GM10266 (cell line): ENCODE data around the gene TMEM120A.

Experiments used
- DNase-seq: peaks from one replicate; pipeline ENCODE4 v3.0.0; 2012; ENCODE audit errors: extremely low spot score
- TF ChIP-seq, protein P1 (sequence below): IDR thresholded peaks from 2 replicates; pipeline ENCODE4 v1.5.1; 2012; ENCODE audit warnings: mild to moderate bottlenecking, low read depth; ENCODE audit not compliant: control insufficient read depth, insufficient read depth; ENCODE audit errors: missing control alignments

The TMEM120A gene

DNA sequence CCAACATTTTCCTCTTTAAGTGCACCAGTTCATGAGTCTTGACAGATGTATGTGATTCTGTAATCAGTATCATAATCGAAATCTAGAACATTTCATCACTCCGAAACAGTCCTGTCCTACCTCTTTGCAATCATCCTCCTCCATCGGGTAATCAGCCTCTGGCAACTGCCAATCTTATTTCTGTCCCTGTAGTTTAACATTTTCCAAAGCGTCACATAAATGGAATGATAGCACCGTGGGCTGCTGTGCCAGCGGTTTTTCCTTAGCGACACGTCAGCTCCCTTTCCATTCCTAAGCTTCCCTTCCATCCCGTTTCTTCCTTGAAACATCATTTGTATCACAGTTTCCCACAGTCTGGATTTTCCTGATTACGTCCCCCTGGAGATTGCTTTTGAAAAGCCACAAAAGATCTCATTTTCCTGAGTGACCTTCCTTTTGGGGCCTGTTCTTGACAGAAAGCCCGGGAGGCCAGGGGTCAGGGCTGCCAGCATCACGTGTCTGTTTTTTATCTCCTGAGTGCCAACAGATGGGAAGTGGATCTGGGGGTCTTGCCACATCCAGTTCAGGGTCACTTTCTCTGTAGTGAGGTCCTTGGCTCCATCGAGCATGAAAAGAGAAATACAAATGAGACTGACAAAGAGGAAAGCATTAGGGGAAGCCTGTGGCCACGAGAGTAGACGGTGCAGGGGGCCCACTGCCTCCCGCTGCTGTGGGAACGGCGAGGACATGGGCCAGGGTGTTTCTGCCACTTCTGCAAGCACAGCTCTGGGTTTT is 31.6 kb downstream of the TMEM120A start:
- no peak for DNase-seq
- TF ChIP-seq, protein P1, sequence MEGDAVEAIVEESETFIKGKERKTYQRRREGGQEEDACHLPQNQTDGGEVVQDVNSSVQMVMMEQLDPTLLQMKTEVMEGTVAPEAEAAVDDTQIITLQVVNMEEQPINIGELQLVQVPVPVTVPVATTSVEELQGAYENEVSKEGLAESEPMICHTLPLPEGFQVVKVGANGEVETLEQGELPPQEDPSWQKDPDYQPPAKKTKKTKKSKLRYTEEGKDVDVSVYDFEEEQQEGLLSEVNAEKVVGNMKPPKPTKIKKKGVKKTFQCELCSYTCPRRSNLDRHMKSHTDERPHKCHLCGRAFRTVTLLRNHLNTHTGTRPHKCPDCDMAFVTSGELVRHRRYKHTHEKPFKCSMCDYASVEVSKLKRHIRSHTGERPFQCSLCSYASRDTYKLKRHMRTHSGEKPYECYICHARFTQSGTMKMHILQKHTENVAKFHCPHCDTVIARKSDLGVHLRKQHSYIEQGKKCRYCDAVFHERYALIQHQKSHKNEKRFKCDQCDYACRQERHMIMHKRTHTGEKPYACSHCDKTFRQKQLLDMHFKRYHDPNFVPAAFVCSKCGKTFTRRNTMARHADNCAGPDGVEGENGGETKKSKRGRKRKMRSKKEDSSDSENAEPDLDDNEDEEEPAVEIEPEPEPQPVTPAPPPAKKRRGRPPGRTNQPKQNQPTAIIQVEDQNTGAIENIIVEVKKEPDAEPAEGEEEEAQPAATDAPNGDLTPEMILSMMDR: no peak

DNA sequence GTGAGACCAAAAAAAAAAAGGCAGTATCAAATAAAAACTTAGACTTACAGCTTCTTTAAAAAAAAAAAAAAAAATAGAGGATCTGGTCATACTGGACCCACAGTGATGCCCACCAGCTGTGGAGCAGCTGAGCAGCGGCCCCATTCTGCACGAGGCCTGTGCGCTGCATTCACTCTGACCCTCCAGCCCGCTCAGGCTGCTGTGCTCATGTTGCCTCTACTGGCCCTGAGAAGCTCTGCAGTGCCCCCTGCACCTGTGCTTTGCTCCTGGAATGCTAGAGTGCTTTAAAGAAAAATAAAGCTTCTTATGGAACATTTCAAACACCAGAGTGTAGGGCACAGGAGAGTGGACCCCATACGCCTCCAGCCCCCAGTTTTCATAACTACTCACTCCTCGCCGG is 33.2 kb downstream of the TMEM120A start:
- TF ChIP-seq, protein P1: no peak
- DNase-seq: no peak

DNA sequence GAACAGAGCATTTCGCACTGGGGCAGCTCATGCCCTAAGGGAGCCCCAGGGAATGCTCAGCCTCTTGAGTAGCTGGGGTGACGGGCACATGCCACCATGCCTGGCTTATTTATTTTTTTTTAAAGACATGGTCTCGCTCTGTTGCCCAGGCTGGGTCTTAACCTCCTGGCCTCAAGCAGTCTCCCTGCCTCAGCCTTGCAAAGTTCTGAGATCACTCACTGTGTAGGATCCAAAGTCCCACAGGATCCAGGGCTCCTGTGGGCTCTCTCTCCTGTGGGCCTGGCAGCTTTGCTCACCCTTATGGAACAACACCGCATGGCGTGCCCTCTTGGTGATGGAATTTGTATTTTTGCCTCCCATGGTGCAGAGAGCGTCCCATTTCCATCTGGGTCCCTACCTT is 34.0 kb downstream of the TMEM120A start:
- DNase-seq: no peak
- TF ChIP-seq, protein P1: no peak

DNA sequence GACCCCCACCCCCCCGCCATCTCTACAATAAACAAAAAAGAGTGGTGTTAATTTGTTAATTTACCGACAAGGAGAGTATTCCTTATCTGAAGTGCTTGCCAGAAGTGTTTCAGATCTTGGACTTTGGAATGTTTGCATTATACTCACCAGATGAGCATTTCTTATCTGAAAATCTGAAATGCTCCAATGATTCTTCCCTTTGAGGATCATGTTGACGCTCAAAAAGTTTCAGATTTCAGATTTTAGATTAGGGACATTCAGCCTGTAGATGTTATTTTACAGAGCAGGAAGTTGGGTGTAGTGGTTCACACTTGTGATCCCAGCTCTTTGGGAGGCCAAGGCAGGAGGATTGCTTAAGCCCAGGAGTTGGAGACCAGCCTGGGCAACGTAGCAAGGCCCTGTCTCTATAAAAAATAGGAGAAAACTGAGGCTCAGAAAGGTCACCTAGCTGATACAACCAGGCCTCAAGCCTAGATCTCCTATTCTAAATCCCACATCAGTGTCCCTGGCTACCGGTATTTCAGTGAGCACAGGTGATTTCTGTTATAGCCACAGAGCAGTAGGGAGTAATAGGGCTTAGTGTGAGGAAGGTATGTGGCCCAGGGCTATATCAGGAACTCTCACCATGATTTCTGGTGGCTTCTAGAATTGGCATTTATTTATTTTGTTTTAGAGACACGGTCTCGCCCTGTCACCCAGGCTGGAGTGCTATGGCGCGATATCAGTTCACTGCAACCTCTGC is 35.4 kb downstream of the TMEM120A start:
- TF ChIP-seq, protein P1: no peak
- no peak for DNase-seq

DNA sequence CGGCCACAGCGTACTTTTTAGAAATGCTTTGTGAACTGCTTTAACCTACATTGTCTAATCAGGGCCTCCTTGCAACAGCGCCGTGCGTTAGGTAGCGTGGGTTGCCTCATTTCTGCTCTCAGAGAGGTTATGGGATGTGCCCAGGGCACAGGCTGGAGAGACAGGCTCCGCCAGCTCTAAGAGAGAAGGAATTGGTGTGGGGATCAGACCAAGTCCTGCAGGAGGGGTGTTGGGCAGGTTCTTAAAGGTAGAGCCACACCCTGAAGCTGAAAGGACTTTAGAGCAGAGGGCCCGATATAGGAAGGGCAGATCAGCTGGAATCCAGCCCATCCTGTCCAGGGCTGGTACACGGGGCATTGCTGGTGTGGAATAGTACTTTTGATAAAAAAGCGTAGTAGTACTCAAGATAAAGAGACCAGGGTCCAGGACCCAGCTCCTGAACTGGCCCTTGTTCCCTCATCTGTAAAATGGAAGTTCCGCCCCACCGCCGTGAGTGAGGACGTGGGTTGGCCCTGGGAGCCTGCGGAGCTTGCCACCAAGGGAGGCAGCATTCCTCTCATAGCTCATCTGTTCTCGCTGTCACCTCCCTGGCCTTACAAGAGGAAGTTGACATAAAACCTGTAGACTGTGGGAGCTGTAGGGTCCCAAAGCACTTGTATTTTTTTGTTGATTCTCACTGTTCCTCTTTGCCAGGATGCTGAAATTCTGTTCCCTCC is 37.2 kb downstream of the TMEM120A start:
- no peak for DNase-seq
- TF ChIP-seq, protein P1: no peak

DNA sequence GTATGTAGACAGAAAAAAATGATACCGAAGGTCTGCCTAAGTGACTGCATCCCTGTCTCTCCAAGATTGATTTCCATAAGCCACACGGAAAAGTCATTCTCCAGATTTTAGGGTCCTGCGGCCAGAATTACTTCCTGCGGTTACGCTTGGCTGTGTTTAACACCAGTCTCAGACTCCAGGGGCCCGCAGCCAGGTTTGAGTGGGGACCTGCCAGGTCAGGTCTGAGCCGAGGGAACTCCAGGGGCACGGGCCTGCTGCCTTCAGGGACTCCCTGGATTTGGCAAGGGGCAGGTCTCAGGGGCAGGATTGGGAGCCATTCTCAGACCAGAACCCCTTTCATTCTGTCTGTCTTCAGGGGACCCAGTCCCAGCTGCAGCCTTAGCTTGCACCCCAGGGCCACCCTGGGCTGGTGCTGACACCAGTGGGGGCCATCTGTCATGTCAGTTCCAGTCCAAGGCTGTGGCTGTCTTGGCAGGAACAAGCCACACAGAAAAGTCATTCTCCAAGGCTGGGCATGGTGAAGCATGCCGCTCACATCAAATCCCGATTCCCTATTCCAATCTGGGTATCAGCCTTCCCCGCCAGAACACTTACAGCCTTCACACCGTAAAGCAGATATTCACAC is 39.0 kb downstream of the TMEM120A start:
- TF ChIP-seq, protein P1: no peak
- no peak for DNase-seq
